ENCODE data around the gene ZIC1.

GRCh38 chr3:147405231-147406027, 3.7 kb upstream of the ZIC1 start:
- TF ChIP-seq EZH2 (IDR thresholded peaks at IDR 0.05; ENCODE audit: low read length) (peak; percentile 7), CTCF (optimal IDR thresholded peaks at IDR 0.05 in 1 of 3, IDR thresholded peaks at IDR 0.05 in 1 of 3, conservative IDR thresholded peaks at IDR 0.05 in 1 of 3; ENCODE audit: extremely low read depth in 1 of 3, insufficient read depth in 2 of 3, low read length in 3 of 3) (no peak)

Measured in keratinocyte (primary cell).